GM12891 (cell line): ENCODE data around the gene PPP2R5D.

Source experiments
- PAX5 ChIP-seq: IDR thresholded peaks from 2 replicates; pipeline ENCODE4 v1.6.1; 2011; ENCODE audit warnings: low read length, moderate library complexity, mild to moderate bottlenecking; ENCODE audit not compliant: insufficient read depth, severe bottlenecking
- POLR2A ChIP-seq: IDR thresholded peaks from 2 replicates; pipeline ENCODE4 v1.6.1; 2011; ENCODE audit warnings: low read depth, low read length, control low read depth
- POLR2AphosphoS5 ChIP-seq: IDR thresholded peaks from 2 replicates; pipeline ENCODE4 v1.6.1; 2011; ENCODE audit warnings: low read depth, low read length, control low read depth
- SPI1 ChIP-seq: IDR thresholded peaks from 2 replicates; pipeline ENCODE4 v1.6.1; 2011; ENCODE audit warnings: low read depth, low read length, control low read depth

- TF ChIP-seq POLR2A (no peak), POLR2AphosphoS5 (no peak), PAX5 (no peak), SPI1 (no peak)
These were observed 10.4 kb upstream of the PPP2R5D start for GRCh38 chr6:42973926-42974325.
